Activated CD8-positive, alpha-beta memory T cell treated with anti-CD3 and anti-CD28 coated beads, Interleukin-2, amount 50 U/mL, for 24 hours (primary cell): ENCODE measurements around the gene TTLL12.

Experiments used
- DNase-seq: peaks from one replicate; pipeline ENCODE4 v3.0.0-alpha.2; 2020; ENCODE audit errors: extremely low read depth

Gene TTLL12

GRCh38 chr22:43186272-43187170, at the start of gene TTLL12:
TSS of gene TTLL12 (minus strand) at chr22:43187134. CDS start at chr22:43187069, 65 bp downstream.
- DNase-seq: no peak

GRCh38 chr22:43235445-43236409, 48.8 kb upstream of the TTLL12 start:
- DNase-seq: no peak

- DNase-seq: no peak
Observed at GRCh38 chr22:43234264-43234988, 47.5 kb upstream of the TTLL12 start.

GRCh38 chr22:43233529-43233928, 46.6 kb upstream of the TTLL12 start:
- no peak for DNase-seq

- DNase-seq: no peak
Observed at GRCh38 chr22:43232445-43232844, 45.5 kb upstream of the TTLL12 start.

- DNase-seq: no peak
Observed at GRCh38 chr22:43231724-43232034, 44.7 kb upstream of the TTLL12 start.

GRCh38 chr22:43230971-43231723, 44.2 kb upstream of the TTLL12 start:
- peak; percentile 35 for DNase-seq

- no peak for DNase-seq
Observed at GRCh38 chr22:43230571-43230970, 43.6 kb upstream of the TTLL12 start.

GRCh38 chr22:43228863-43229262, 41.9 kb upstream of the TTLL12 start:
- DNase-seq: no peak

GRCh38 chr22:43228330-43228729, 41.4 kb upstream of the TTLL12 start:
- no peak for DNase-seq

- no peak for DNase-seq
Observed at GRCh38 chr22:43227239-43227630, 40.3 kb upstream of the TTLL12 start.

- no peak for DNase-seq
Observed at GRCh38 chr22:43226377-43227238, 39.7 kb upstream of the TTLL12 start.

- DNase-seq: no peak
Observed at GRCh38 chr22:43225609-43226008, 38.7 kb upstream of the TTLL12 start.

GRCh38 chr22:43222987-43223386, 36.1 kb upstream of the TTLL12 start:
- no peak for DNase-seq

GRCh38 chr22:43222262-43222661, 35.3 kb upstream of the TTLL12 start:
- DNase-seq: no peak

- DNase-seq: no peak
Observed at GRCh38 chr22:43220625-43221380, 33.9 kb upstream of the TTLL12 start.

GRCh38 chr22:43218786-43219185, 31.9 kb upstream of the TTLL12 start:
- no peak for DNase-seq

- DNase-seq: no peak
Observed at GRCh38 chr22:43217285-43218030, 30.5 kb upstream of the TTLL12 start.

GRCh38 chr22:43216738-43217137, 29.8 kb upstream of the TTLL12 start:
- DNase-seq: no peak
